Glutamatergic neuron (in vitro differentiated cells): ENCODE measurements around the gene KDM2B. TPM values are rescaled to one million over a fixed set of nuclear protein-coding genes. Genes with fewer than 3 reads are reported as not detected.

Experiments
- DNase-seq: peaks from one replicate; pipeline ENCODE4 v3.0.0; 2022
- H3K27ac Mint-ChIP-seq: one replicate; pipeline ENCODE4 v1.8.0; 2020; ENCODE audit warnings: mild to moderate bottlenecking, mixed read lengths, inconsistent platforms; ENCODE audit not compliant: unreplicated experiment
- H3K27me3 Mint-ChIP-seq: one replicate; pipeline ENCODE4 v1.8.0; 2020; ENCODE audit warnings: mild to moderate bottlenecking, moderate library complexity, mixed read lengths, inconsistent platforms; ENCODE audit not compliant: unreplicated experiment
- H3K36me3 Mint-ChIP-seq: one replicate; pipeline ENCODE4 v1.8.0; 2020; ENCODE audit warnings: mild to moderate bottlenecking, mixed read lengths, inconsistent platforms; ENCODE audit not compliant: unreplicated experiment
- H3K4me1 Mint-ChIP-seq: one replicate; pipeline ENCODE4 v1.8.0; 2020; ENCODE audit warnings: mild to moderate bottlenecking, low read depth, mixed read lengths, inconsistent platforms; ENCODE audit not compliant: unreplicated experiment
- H3K4me3 Mint-ChIP-seq: one replicate; pipeline ENCODE4 v1.8.0; 2020; ENCODE audit warnings: mild to moderate bottlenecking, mixed read lengths, inconsistent platforms; ENCODE audit not compliant: unreplicated experiment
- H3K9me3 Mint-ChIP-seq: one replicate; pipeline ENCODE4 v1.8.0; 2020; ENCODE audit warnings: mild to moderate bottlenecking, moderate library complexity, mixed read lengths, inconsistent platforms; ENCODE audit not compliant: unreplicated experiment
- CTCF ChIP-seq: fragments of 200-600 bp; sonication (generic); IDR thresholded peaks from one replicate; pipeline ENCODE4 v1.5.0; 2021; ENCODE audit not compliant: partially characterized antibody, unreplicated experiment
- total RNA-seq: library from RNA; stranded (reverse); fragmentation: NEBNext Ultra II Directional; extraction: Animal tissue kit (Norgen Biotek cat#: 25700); gene quantifications from one replicate; pipeline ENCODE4 v1.2.1, GENCODE V29; 2021; ENCODE audit not compliant: unreplicated experiment

Gene KDM2B
- total RNA-seq, 1 donor from 2014 or later: 64.3 TPM

- Mint-ChIP-seq H3K36me3 (peaks cover 21% of the 10 kb centered on the region), H3K4me1 (no peaks in the 10 kb centered on the region)
- DNase-seq: no peak
Observed at GRCh38 chr12:121436706-121437105, 144.1 kb downstream of the KDM2B start.

GRCh38 chr12:121432740-121433480 is 147.9 kb downstream of the KDM2B start:
- Mint-ChIP-seq H3K4me3 (no peak overlapping the region), H3K27me3 (peaks cover 4% of the 10 kb centered on the region), H3K4me1 (no peaks in the 10 kb centered on the region), H3K9me3 (peaks cover 2% of the 10 kb centered on the region), H3K36me3 (peaks cover 15% of the 10 kb centered on the region), H3K27ac (no peak overlapping the region)
- TF ChIP-seq CTCF: no peak
- no peak for DNase-seq

More at GRCh38 chr12:121436706-121437105, 144.1 kb downstream of the KDM2B start:
- H3K4me3 Mint-ChIP-seq: no peak overlapping the region
- no peak overlapping the region for H3K27ac Mint-ChIP-seq
- peaks cover 5% of the 10 kb centered on the region for H3K27me3 Mint-ChIP-seq
- no peak for TF ChIP-seq CTCF
- H3K9me3 Mint-ChIP-seq: peaks cover 5% of the 10 kb centered on the region

- Mint-ChIP-seq H3K27ac (peak overlapping the region; percentile 5), H3K9me3 (no peaks in the 10 kb centered on the region), H3K27me3 (peaks cover 2% of the 10 kb centered on the region), H3K36me3 (peaks cover 4% of the 10 kb centered on the region), H3K4me3 (no peak overlapping the region), H3K4me1 (no peaks in the 10 kb centered on the region)
- no peak for TF ChIP-seq CTCF
- DNase-seq: no peak
Observed at GRCh38 chr12:121430833-121431415, 149.9 kb downstream of the KDM2B start.

- no peak for TF ChIP-seq CTCF
- Mint-ChIP-seq H3K9me3 (no peaks in the 10 kb centered on the region), H3K4me1 (no peaks in the 10 kb centered on the region), H3K4me3 (no peak overlapping the region), H3K27me3 (no peaks in the 10 kb centered on the region), H3K27ac (no peak overlapping the region), H3K36me3 (peaks cover under 1% of the 10 kb centered on the region)
- DNase-seq: no peak
Observed at GRCh38 chr12:121428883-121429282, 151.9 kb downstream of the KDM2B start.

- Mint-ChIP-seq H3K27ac (no peak overlapping the region), H3K27me3 (no peaks in the 10 kb centered on the region), H3K36me3 (peaks cover 5% of the 10 kb centered on the region), H3K4me3 (no peak overlapping the region), H3K9me3 (no peaks in the 10 kb centered on the region), H3K4me1 (no peaks in the 10 kb centered on the region)
- no peak for TF ChIP-seq CTCF
- no peak for DNase-seq
Observed at GRCh38 chr12:121427556-121428050, 153.2 kb downstream of the KDM2B start.
